Gastroesophageal sphincter (tissue), 4 donors: ENCODE data around the gene SOX12. TPM values are rescaled to one million over a fixed set of nuclear protein-coding genes. Genes with fewer than 3 reads are reported as not detected.
"Not testable (repeated sequence)": the region's sequence is repeated elsewhere in the genome, so short reads cannot be mapped to it uniquely, and the experiment has no call there.

Experiments
- ATAC-seq: fragments of 150-250 bp; one replicate; pipeline ENCODE4 v1.9.1; 2016; ENCODE audit warnings: mild to moderate bottlenecking, moderate library complexity
- H3K27ac ChIP-seq, 4 donors: fragments of 200-600 bp; sonication (generic) in 3 of 4; 1 replicate in 3 of 4; 2 replicates in 1 of 4; pipeline ENCODE4 v1.5.1; 2016 to 2019
- H3K27me3 ChIP-seq: fragments of 200-600 bp; sonication (generic); one replicate; pipeline ENCODE4 v1.5.1; 2019
- H3K36me3 ChIP-seq, 2 donors: fragments of 200-600 bp; sonication (generic); one replicate each; pipeline ENCODE4 v1.5.1; 2019; ENCODE audit warnings: control low read depth in 1 of 2
- H3K4me1 ChIP-seq, 3 donors: fragments of 200-600 bp; sonication (generic); 1 replicate in 2 of 3; 2 replicates in 1 of 3; pipeline ENCODE4 v1.5.1; 2016 to 2019; ENCODE audit warnings: control low read depth in 2 of 3
- H3K4me3 ChIP-seq, 2 donors: fragments of 200-600 bp; sonication (generic); one replicate each; pipeline ENCODE4 v1.5.1; 2019; ENCODE audit warnings: mild to moderate bottlenecking in 1 of 2, moderate library complexity in 1 of 2
- H3K9me3 ChIP-seq, 3 donors: fragments of 200-600 bp; sonication (generic); one replicate each; pipeline ENCODE4 v1.5.1; 2017 to 2019; ENCODE audit warnings: control low read depth in 2 of 3
- CTCF ChIP-seq, 4 experiments: fragments of 200-600 bp in 2 of 4; fragments of 450-650 bp in 2 of 4; sonication (generic) in 1 of 4; IDR thresholded peaks; one replicate each; pipeline ENCODE4 v1.5.1; 2017 to 2019; ENCODE audit warnings: antibody characterized with exemption in 4 of 4, mild to moderate bottlenecking in 2 of 4, moderate library complexity in 2 of 4
- EP300 ChIP-seq: sonication (generic); formaldehyde crosslinking; IDR thresholded peaks from one replicate; pipeline ENCODE4 v1.6.1; 2017; ENCODE audit warnings: antibody characterized with exemption, mild to moderate bottlenecking
- POLR2A ChIP-seq, 2 donors: fragments of 450-650 bp; IDR thresholded peaks; one replicate each; pipeline ENCODE4 v1.6.1; 2017; ENCODE audit warnings: antibody characterized with exemption in 2 of 2, mild to moderate bottlenecking in 2 of 2, moderate library complexity in 1 of 2
- POLR2AphosphoS5 ChIP-seq: sonication (generic); formaldehyde crosslinking; IDR thresholded peaks from one replicate; pipeline ENCODE4 v1.6.1; 2017; ENCODE audit warnings: antibody characterized with exemption
- WGBS, 2 donors: methylation state at CpG; one replicate each; pipeline ENCODE4 v1.1.5; 2018; ENCODE audit warnings: low coverage in 1 of 2; 5-methylcytosine and 5-hydroxymethylcytosine counted together
- total RNA-seq, 4 donors: library from RNA; depleted of rRNA; stranded (reverse); fragments of >200 nt; gene quantifications; one replicate each; pipeline ENCODE4 v1.1.0, GENCODE V29; 2016

Gene SOX12
- total RNA-seq, 4 donors from 2014 or later, result 3.4 to 7.3 (median 5.9) TPM

- Histone ChIP-seq H3K36me3 (no peaks in the 10 kb centered on the region), H3K4me3 (no peak overlapping the region), H3K4me1 (peaks cover 0 to 11% (median 3%) of the 10 kb centered on the region in 3 donors), H3K9me3 (no peaks in the 10 kb centered on the region), H3K27me3 (peaks cover 9% of the 10 kb centered on the region), H3K27ac (peak overlapping the region in 2 of 4 donors; percentile 50 to 57)
- 79% methylated on average over 9 of the region's 10 CpGs; no CpG with 5 or more reads in 1 of the 2 donors for WGBS, 2 donors
- TF ChIP-seq EP300 (no peak), POLR2AphosphoS5 (no peak), CTCF (IDR thresholded peaks at IDR 0.05) (no peak), POLR2A (IDR thresholded peaks at IDR 0.05) (no peak)
- ATAC-seq, result peak; percentile 88
These were observed 46.6 kb downstream of the SOX12 start for GRCh38 chr20:371755-372542.

GRCh38 chr20:372543-373082 is 47.3 kb downstream of the SOX12 start:
- 87% methylated on average over 7 of the region's 11 CpGs; no CpG with 5 or more reads in 1 of the 2 donors for WGBS, 2 donors
- not testable (repeated sequence) for H3K4me3 ChIP-seq, H3K9me3 ChIP-seq, H3K27me3 ChIP-seq, ATAC-seq, H3K36me3 ChIP-seq
- Histone ChIP-seq H3K27ac (peak overlapping the region in 2 of 4 donors; percentile 50 to 57), H3K4me1 (peaks cover 0 to 11% (median 3%) of the 10 kb centered on the region in 3 donors)

- Histone ChIP-seq H3K4me1 (peaks cover 0 to 11% (median 3%) of the 10 kb centered on the region in 3 donors), H3K27me3 (peaks cover 9% of the 10 kb centered on the region), H3K36me3 (no peaks in the 10 kb centered on the region), H3K9me3 (no peaks in the 10 kb centered on the region), H3K27ac (peak overlapping the region in 1 of 4 donors; percentile 50), H3K4me3 (no peak overlapping the region)
- WGBS, 2 donors, result 72 to 77% methylated on average over 4 to 8 of the region's 9 CpGs
- peak; percentile 34 for ATAC-seq
- no peak for TF ChIP-seq CTCF (IDR thresholded peaks at IDR 0.05)
- no peak for TF ChIP-seq EP300
- TF ChIP-seq POLR2AphosphoS5, result no peak
- TF ChIP-seq POLR2A (IDR thresholded peaks at IDR 0.05), result no peak
These were observed 48.0 kb downstream of the SOX12 start for GRCh38 chr20:373171-373890.

GRCh38 chr20:375265-375889 is 50.0 kb downstream of the SOX12 start:
- Histone ChIP-seq H3K27me3 (peaks cover 12% of the 10 kb centered on the region), H3K4me1 (peaks cover 0 to 11% (median 3%) of the 10 kb centered on the region in 3 donors), H3K9me3 (no peaks in the 10 kb centered on the region), H3K4me3 (no peak overlapping the region), H3K27ac (no peak overlapping the region), H3K36me3 (no peaks in the 10 kb centered on the region)
- ATAC-seq, result no peak
- no peak for TF ChIP-seq EP300
- no peak for TF ChIP-seq POLR2AphosphoS5
- no peak for TF ChIP-seq CTCF (IDR thresholded peaks at IDR 0.05)
- TF ChIP-seq POLR2A (IDR thresholded peaks at IDR 0.05), result no peak
- 66 to 90% methylated on average over 5 of the region's 10 CpGs for WGBS, 2 donors

- no peak for TF ChIP-seq POLR2AphosphoS5
- no peak for TF ChIP-seq EP300
- TF ChIP-seq POLR2A (IDR thresholded peaks at IDR 0.05), result no peak
- TF ChIP-seq CTCF (IDR thresholded peaks at IDR 0.05), result no peak
- peaks cover 17% of the 10 kb centered on the region for H3K27me3 ChIP-seq
- H3K4me1 ChIP-seq, result peaks cover 0 to 17% (median 3%) of the 10 kb centered on the region in 3 donors
- H3K36me3 ChIP-seq, result no peaks in the 10 kb centered on the region
- ATAC-seq, result no peak
- no peak overlapping the region for H3K27ac ChIP-seq
- H3K9me3 ChIP-seq, result no peaks in the 10 kb centered on the region
- WGBS, 2 donors, result 30 to 40% methylated on average over 2 of the region's 2 CpGs
- no peak overlapping the region for H3K4me3 ChIP-seq
These were observed 50.7 kb downstream of the SOX12 start for GRCh38 chr20:376089-376488.
